K562 (cell line): ENCODE data around the gene SULT1C4. TPM values are rescaled to one million over a fixed set of nuclear protein-coding genes. Genes with fewer than 3 reads are reported as not detected.
A peak's percentile ranks its signal among the peaks of the same experiment; 100 is the strongest.

Experiments used
- BRCA1 ChIP-seq, 2 experiments: fragments of 450-650 bp in 1 of 2; sonication (generic) in 1 of 2; formaldehyde crosslinking in 1 of 2; IDR thresholded peaks; 2 replicates each; pipeline versions ENCODE4 v1.5.0 to v1.6.1; 2017 to 2020; ENCODE audit warnings: mild to moderate bottlenecking in 1 of 2, missing genetic modification reagents in 1 of 2
- C11orf30 ChIP-seq: fragments of 450-650 bp; IDR thresholded peaks from 2 replicates; pipeline ENCODE4 v1.6.1; 2016; ENCODE audit warnings: low read depth, mild to moderate bottlenecking
- CAMTA2 ChIP-seq: fragments of 250-450 bp; sonication (Bioruptor Pico); conservative IDR thresholded peaks from 2 replicates; pipeline ENCODE4 v1.5.1; 2022
- E2F3 ChIP-seq: fragments of 250-450 bp; sonication (Bioruptor Pico); IDR thresholded peaks from 2 replicates; pipeline ENCODE4 v1.4.0; 2020; ENCODE audit warnings: mild to moderate bottlenecking
- GABPB2 ChIP-seq: fragments of 250-450 bp; sonication (Bioruptor Pico); conservative IDR thresholded peaks from 2 replicates; pipeline ENCODE4 v1.5.1; 2021; ENCODE audit warnings: mild to moderate bottlenecking
- LCOR ChIP-seq: sonication (generic); formaldehyde crosslinking; IDR thresholded peaks from 2 replicates; pipeline ENCODE4 v1.8.0; 2022; ENCODE audit warnings: mild to moderate bottlenecking, missing genetic modification reagents
- NR2C2 ChIP-seq, 2 experiments: fragments of 200-800 bp in 1 of 2; sonication (Bioruptor generic) in 1 of 2; sonication (generic) in 1 of 2; formaldehyde crosslinking in 1 of 2; IDR thresholded peaks; 2 replicates each; pipeline versions ENCODE4 v1.6.1 to v1.8.0; 2016 to 2022; ENCODE audit warnings: mild to moderate bottlenecking in 1 of 2, missing compliant biosample characterization in 1 of 2, missing genetic modification characterization in 1 of 2, missing genetic modification reagents in 1 of 2
- SETDB1 ChIP-seq: IDR thresholded peaks from one replicate; pipeline ENCODE4 v1.6.1; 2012; ENCODE audit warnings: low read length, control low read depth, inconsistent platforms
- SNRNP70 ChIP-seq: fragments of 200-400 bp; formaldehyde crosslinking; optimal IDR thresholded peaks from 2 replicates; pipeline ENCODE3; 2017; ENCODE audit warnings: low read depth, low read length
- TOE1 ChIP-seq, 2 experiments: fragments of 450-650 bp in 1 of 2; sonication (generic) in 1 of 2; formaldehyde crosslinking in 1 of 2; IDR thresholded peaks; 2 replicates each; pipeline versions ENCODE4 v1.7.1 to v1.8.0; 2016 to 2022; ENCODE audit warnings: borderline replicate concordance in 2 of 2, mild to moderate bottlenecking in 2 of 2, antibody characterized with exemption in 1 of 2, inconsistent platforms in 1 of 2, low read depth in 1 of 2, missing genetic modification reagents in 1 of 2, moderate library complexity in 1 of 2
- TRIM28 ChIP-seq: fragments of 450-650 bp; IDR thresholded peaks from 2 replicates; pipeline ENCODE4 v1.6.1; 2017
- ZFPM2 ChIP-seq: fragments of 250-450 bp; sonication (Bioruptor Pico); IDR thresholded peaks from 2 replicates; pipeline ENCODE4 v1.5.1; 2022; ENCODE audit warnings: mild to moderate bottlenecking
- ZNF146 ChIP-seq: IDR thresholded peaks from one replicate; pipeline ENCODE4 v1.6.1; 2018; ENCODE audit warnings: missing compliant biosample characterization; ENCODE audit not compliant: unreplicated experiment
- ZNF23 ChIP-seq: fragments of 250-450 bp; sonication (Bioruptor Pico); IDR thresholded peaks from 2 replicates; pipeline ENCODE4 v1.4.0; 2020; ENCODE audit warnings: mild to moderate bottlenecking
- ZNF586 ChIP-seq: fragments of 450-650 bp; formaldehyde crosslinking; conservative IDR thresholded peaks from 2 replicates; pipeline ENCODE4 v1.4.0; 2020; ENCODE audit warnings: mild to moderate bottlenecking, moderate library complexity
- ZNF778 ChIP-seq: fragments of 450-650 bp; formaldehyde crosslinking; IDR thresholded peaks from 2 replicates; pipeline ENCODE4 v1.4.0; 2020; ENCODE audit warnings: mild to moderate bottlenecking, moderate library complexity
- polyA plus RNA-seq, 8 experiments: library from polyadenylated mRNA; depleted of rRNA in 4 of 8; stranded (reverse) in 5 of 8; unstranded in 3 of 8; fragments of >200 nt; fragmentation: Nextera tagmentation in 2 of 8; fragmentation: Illumina TruSeq in 1 of 8; extraction: Ambion mirVana in 2 of 8; extraction: Trizol in 1 of 8; gene quantifications; 2 replicates each; pipeline versions ENCODE4 v1.2.1 to v1.2.3, GENCODE V29; 2011 to 2014; ENCODE audit warnings: inconsistent platforms in 1 of 8, missing spikeins in 1 of 8
- total RNA-seq, 7 experiments: library from RNA; depleted of rRNA in 6 of 7; stranded (reverse); fragments of >200 nt in 6 of 7; fragmentation: Illumina TruSeq in 2 of 7; extraction: Trizol in 2 of 7; gene quantifications; 2 replicates each; pipeline versions ENCODE4 v1.2.1 to v1.2.3, GENCODE V29; 2011 to 2021; ENCODE audit warnings: low replicate concordance in 1 of 7
- TF ChIP-seq, protein P1 (sequence below): sonication (generic); formaldehyde crosslinking; IDR thresholded peaks from 2 replicates; pipeline ENCODE4 v1.8.1; 2022; ENCODE audit warnings: missing genetic modification reagents
- TF ChIP-seq, protein P2 (sequence below): sonication (generic); formaldehyde crosslinking; IDR thresholded peaks from 2 replicates; pipeline ENCODE4 v1.8.0; 2022; ENCODE audit warnings: mild to moderate bottlenecking, missing genetic modification reagents
- TF ChIP-seq, protein P3 (sequence below), 2 experiments: fragments of 450-650 bp; IDR thresholded peaks; 2 replicates each; pipeline ENCODE4 v1.6.1; 2018; ENCODE audit warnings: mild to moderate bottlenecking in 2 of 2, low read depth in 1 of 2; ENCODE audit not compliant: partially characterized antibody in 2 of 2
- TF ChIP-seq, protein P4 (sequence below): sonication (generic); formaldehyde crosslinking; IDR thresholded peaks from 2 replicates; pipeline ENCODE4 v1.8.0; 2022; ENCODE audit warnings: missing genetic modification reagents, mild to moderate bottlenecking, borderline replicate concordance

SULT1C4 gene
- total and polyA plus RNA-seq, 9 of the 15 experiments (the other 6 are each of a cell fraction or from before 2014, with no cell fraction given): 0.04 to 0.14 (median 0.09) TPM; not detected in 5

DNA sequence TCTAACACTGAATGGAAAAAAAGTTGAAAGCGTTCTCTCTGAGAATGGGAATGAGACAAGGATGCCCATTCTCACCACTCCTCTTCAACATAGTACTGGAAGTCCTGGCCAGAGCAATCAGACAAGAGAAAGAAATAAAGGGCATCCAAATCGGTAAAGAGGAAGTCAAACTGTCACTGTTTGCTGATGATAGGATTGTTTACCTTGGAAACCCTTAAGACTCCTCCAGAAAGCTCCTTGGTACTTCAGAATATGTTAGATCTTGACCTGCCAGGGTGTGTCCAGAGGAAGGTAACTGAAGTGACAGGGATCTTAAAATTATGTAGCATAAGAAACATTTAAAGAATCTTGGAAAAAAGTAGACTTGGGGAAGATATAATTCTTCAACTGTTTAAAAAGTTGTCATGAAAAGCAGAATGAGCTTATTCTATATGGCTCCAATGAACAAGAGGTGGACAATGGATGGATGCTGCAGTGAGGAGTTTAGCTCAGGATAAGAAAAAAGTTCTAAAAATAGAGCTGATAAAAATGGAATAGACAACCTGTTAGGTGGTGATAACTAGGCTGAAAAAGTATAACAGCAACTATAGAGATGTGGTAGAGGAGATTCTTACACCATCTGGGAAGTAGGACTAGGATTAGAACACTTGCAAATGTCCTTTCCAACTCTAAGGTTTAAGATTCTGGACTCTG is 16.8 kb upstream of the SULT1C4 start (continued):
- TF ChIP-seq, protein P1, sequence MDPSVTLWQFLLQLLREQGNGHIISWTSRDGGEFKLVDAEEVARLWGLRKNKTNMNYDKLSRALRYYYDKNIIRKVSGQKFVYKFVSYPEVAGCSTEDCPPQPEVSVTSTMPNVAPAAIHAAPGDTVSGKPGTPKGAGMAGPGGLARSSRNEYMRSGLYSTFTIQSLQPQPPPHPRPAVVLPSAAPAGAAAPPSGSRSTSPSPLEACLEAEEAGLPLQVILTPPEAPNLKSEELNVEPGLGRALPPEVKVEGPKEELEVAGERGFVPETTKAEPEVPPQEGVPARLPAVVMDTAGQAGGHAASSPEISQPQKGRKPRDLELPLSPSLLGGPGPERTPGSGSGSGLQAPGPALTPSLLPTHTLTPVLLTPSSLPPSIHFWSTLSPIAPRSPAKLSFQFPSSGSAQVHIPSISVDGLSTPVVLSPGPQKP (CRISPR knock-in tag): no peak
- TF ChIP-seq TRIM28 (no peak), CAMTA2 (CRISPR knock-in tag) (no peak), NR2C2 (CRISPR knock-in tag; IDR thresholded peaks at IDR 0.05) (no peak), NR2C2 (tag; IDR thresholded peaks at IDR 0.05) (no peak), TOE1 (IDR thresholded peaks at IDR 0.05; ENCODE audit: borderline replicate concordance) (no peak), TOE1 (CRISPR knock-in tag; IDR thresholded peaks at IDR 0.05; ENCODE audit: borderline replicate concordance, low read depth) (no peak), LCOR (CRISPR knock-in tag) (0 out of 2 replicates have a peak, but pooled peaks have one; percentile 29), ZNF586 (no peak), SNRNP70 (no peak), ZNF778 (no peak), E2F3 (CRISPR knock-in tag) (no peak), GABPB2 (CRISPR knock-in tag) (no peak), C11orf30 (no peak), ZNF146 (CRISPR knock-in tag) (no peak), ZFPM2 (CRISPR knock-in tag) (no peak), BRCA1 (IDR thresholded peaks at IDR 0.05) (no peak), BRCA1 (CRISPR knock-in tag; IDR thresholded peaks at IDR 0.05) (no peak), SETDB1 (no peak), ZNF23 (CRISPR knock-in tag) (no peak)
- TF ChIP-seq, protein P2, sequence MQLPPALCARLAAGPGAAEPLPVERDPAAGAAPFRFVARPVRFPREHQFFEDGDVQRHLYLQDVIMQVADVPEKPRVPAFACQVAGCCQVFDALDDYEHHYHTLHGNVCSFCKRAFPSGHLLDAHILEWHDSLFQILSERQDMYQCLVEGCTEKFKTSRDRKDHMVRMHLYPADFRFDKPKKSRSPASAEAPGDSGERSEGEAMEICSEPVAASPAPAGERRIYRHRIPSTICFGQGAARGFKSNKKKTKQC (CRISPR knock-in tag): no peak
- TF ChIP-seq, protein P3, sequence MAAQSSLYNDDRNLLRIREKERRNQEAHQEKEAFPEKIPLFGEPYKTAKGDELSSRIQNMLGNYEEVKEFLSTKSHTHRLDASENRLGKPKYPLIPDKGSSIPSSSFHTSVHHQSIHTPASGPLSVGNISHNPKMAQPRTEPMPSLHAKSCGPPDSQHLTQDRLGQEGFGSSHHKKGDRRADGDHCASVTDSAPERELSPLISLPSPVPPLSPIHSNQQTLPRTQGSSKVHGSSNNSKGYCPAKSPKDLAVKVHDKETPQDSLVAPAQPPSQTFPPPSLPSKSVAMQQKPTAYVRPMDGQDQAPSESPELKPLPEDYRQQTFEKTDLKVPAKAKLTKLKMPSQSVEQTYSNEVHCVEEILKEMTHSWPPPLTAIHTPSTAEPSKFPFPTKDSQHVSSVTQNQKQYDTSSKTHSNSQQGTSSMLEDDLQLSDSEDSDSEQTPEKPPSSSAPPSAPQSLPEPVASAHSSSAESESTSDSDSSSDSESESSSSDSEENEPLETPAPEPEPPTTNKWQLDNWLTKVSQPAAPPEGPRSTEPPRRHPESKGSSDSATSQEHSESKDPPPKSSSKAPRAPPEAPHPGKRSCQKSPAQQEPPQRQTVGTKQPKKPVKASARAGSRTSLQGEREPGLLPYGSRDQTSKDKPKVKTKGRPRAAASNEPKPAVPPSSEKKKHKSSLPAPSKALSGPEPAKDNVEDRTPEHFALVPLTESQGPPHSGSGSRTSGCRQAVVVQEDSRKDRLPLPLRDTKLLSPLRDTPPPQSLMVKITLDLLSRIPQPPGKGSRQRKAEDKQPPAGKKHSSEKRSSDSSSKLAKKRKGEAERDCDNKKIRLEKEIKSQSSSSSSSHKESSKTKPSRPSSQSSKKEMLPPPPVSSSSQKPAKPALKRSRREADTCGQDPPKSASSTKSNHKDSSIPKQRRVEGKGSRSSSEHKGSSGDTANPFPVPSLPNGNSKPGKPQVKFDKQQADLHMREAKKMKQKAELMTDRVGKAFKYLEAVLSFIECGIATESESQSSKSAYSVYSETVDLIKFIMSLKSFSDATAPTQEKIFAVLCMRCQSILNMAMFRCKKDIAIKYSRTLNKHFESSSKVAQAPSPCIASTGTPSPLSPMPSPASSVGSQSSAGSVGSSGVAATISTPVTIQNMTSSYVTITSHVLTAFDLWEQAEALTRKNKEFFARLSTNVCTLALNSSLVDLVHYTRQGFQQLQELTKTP (IDR thresholded peaks at IDR 0.05; ENCODE audit: low read depth in 1 of 2, partially characterized antibody in 2 of 2): no peak
- TF ChIP-seq, protein P4, sequence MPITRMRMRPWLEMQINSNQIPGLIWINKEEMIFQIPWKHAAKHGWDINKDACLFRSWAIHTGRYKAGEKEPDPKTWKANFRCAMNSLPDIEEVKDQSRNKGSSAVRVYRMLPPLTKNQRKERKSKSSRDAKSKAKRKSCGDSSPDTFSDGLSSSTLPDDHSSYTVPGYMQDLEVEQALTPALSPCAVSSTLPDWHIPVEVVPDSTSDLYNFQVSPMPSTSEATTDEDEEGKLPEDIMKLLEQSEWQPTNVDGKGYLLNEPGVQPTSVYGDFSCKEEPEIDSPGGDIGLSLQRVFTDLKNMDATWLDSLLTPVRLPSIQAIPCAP (CRISPR knock-in tag): no peak
